IPS-18c (cell line): ENCODE measurements around the gene SH3PXD2A.

Experiments
- H3K4me3 ChIP-seq: 2 replicates; pipeline ENCODE4 v1.7.0; 2013; ENCODE audit warnings: low read depth, mild to moderate bottlenecking, low read length, moderate library complexity; ENCODE audit not compliant: insufficient read depth
- H3K9me3 ChIP-seq: one replicate; pipeline ENCODE4 v1.6.1; 2013; ENCODE audit warnings: mild to moderate bottlenecking, low read length, moderate library complexity; ENCODE audit not compliant: control insufficient read depth, insufficient read depth

The SH3PXD2A gene

GRCh38 chr10:103855424-103855823, at the start of gene SH3PXD2A:
Gene SH3PXD2A, minus strand, starts transcription at chr10:103855576. Its CDS starts 310 bp downstream, at chr10:103855266.
- peak within 1 kb of the TSS; percentile 67 for H3K4me3 ChIP-seq
- H3K9me3 ChIP-seq: no peaks in the 10 kb centered on the region

GRCh38 chr10:103901299-103901698, 45.9 kb upstream of the SH3PXD2A start:
- no peaks in the 10 kb centered on the region for H3K9me3 ChIP-seq
- no peak overlapping the region for H3K4me3 ChIP-seq

- no peak overlapping the region for H3K4me3 ChIP-seq
- H3K9me3 ChIP-seq: no peaks in the 10 kb centered on the region
Measured at GRCh38 chr10:103899312-103899711, 43.9 kb upstream of the SH3PXD2A start.

- Histone ChIP-seq H3K4me3 (no peak overlapping the region), H3K9me3 (no peaks in the 10 kb centered on the region)
Measured at GRCh38 chr10:103897241-103897774, 41.9 kb upstream of the SH3PXD2A start.

GRCh38 chr10:103896225-103896624, 40.8 kb upstream of the SH3PXD2A start:
- no peaks in the 10 kb centered on the region for H3K9me3 ChIP-seq
- H3K4me3 ChIP-seq: no peak overlapping the region

GRCh38 chr10:103895411-103896186, 40.2 kb upstream of the SH3PXD2A start:
- H3K9me3 ChIP-seq: no peaks in the 10 kb centered on the region
- no peak overlapping the region for H3K4me3 ChIP-seq

GRCh38 chr10:103894441-103894864, 39.1 kb upstream of the SH3PXD2A start:
- H3K9me3 ChIP-seq: no peaks in the 10 kb centered on the region
- no peak overlapping the region for H3K4me3 ChIP-seq

- no peak overlapping the region for H3K4me3 ChIP-seq
Measured at GRCh38 chr10:103893817-103894216, 38.4 kb upstream of the SH3PXD2A start.

GRCh38 chr10:103892181-103892580, 36.8 kb upstream of the SH3PXD2A start:
- Histone ChIP-seq H3K4me3 (no peak overlapping the region), H3K9me3 (no peaks in the 10 kb centered on the region)

More at GRCh38 chr10:103893817-103894216, 38.4 kb upstream of the SH3PXD2A start:
- H3K9me3 ChIP-seq: no peaks in the 10 kb centered on the region

- Histone ChIP-seq H3K4me3 (no peak overlapping the region), H3K9me3 (no peaks in the 10 kb centered on the region)
Measured at GRCh38 chr10:103890688-103891087, 35.3 kb upstream of the SH3PXD2A start.

GRCh38 chr10:103890194-103890658, 34.9 kb upstream of the SH3PXD2A start:
- H3K9me3 ChIP-seq: no peaks in the 10 kb centered on the region
- H3K4me3 ChIP-seq: no peak overlapping the region

GRCh38 chr10:103889121-103889720, 33.8 kb upstream of the SH3PXD2A start:
- H3K4me3 ChIP-seq: no peak overlapping the region
- no peaks in the 10 kb centered on the region for H3K9me3 ChIP-seq

GRCh38 chr10:103888113-103888841, 32.9 kb upstream of the SH3PXD2A start:
- Histone ChIP-seq H3K4me3 (no peak overlapping the region), H3K9me3 (no peaks in the 10 kb centered on the region)

GRCh38 chr10:103885617-103886016, 30.2 kb upstream of the SH3PXD2A start:
- no peaks in the 10 kb centered on the region for H3K9me3 ChIP-seq
- H3K4me3 ChIP-seq: no peak overlapping the region

- no peaks in the 10 kb centered on the region for H3K9me3 ChIP-seq
- H3K4me3 ChIP-seq: no peak overlapping the region
Measured at GRCh38 chr10:103884681-103885139, 29.3 kb upstream of the SH3PXD2A start.

- Histone ChIP-seq H3K4me3 (no peak overlapping the region), H3K9me3 (no peaks in the 10 kb centered on the region)
Measured at GRCh38 chr10:103882285-103883007, 27.1 kb upstream of the SH3PXD2A start.
